Heart right ventricle (tissue), 16 donors: ENCODE data around the gene PALD1. TPM values are rescaled to one million over a fixed set of nuclear protein-coding genes. Genes with fewer than 3 reads are reported as not detected.

Experiments
- ATAC-seq, 8 donors: fragments of 200-7000 bp; cut with Tn5 transposase; one replicate each; pipeline ENCODE4 v1.9.1; 2020; ENCODE audit warnings: mild to moderate bottlenecking in 8 of 8, moderate library complexity in 8 of 8, moderate number of reproducible peaks in 1 of 8
- DNase-seq, 2 donors: peaks; one replicate each; pipeline ENCODE4 v3.0.0-alpha.2; 2020
- H3K27ac ChIP-seq, 10 donors: fragments of 200-600 bp; sonication (generic) in 2 of 10; one replicate each; pipeline versions ENCODE4 v1.5.0 to v1.8.0; 2020 to 2022; ENCODE audit warnings: mild to moderate bottlenecking in 3 of 10
- H3K27me3 ChIP-seq, 7 donors: fragments of 200-600 bp; one replicate each; pipeline ENCODE4 v1.8.0; 2021 to 2022; ENCODE audit warnings: mild to moderate bottlenecking in 2 of 7
- H3K36me3 ChIP-seq, 9 donors: fragments of 200-600 bp; sonication (generic) in 1 of 9; one replicate each; pipeline versions ENCODE4 v1.5.0 to v1.8.0; 2020 to 2022; ENCODE audit warnings: mild to moderate bottlenecking in 2 of 9
- H3K4me1 ChIP-seq, 9 donors: fragments of 200-600 bp; sonication (generic) in 1 of 9; one replicate each; pipeline versions ENCODE4 v1.5.0 to v1.8.0; 2020 to 2022; ENCODE audit warnings: mild to moderate bottlenecking in 4 of 9
- H3K4me3 ChIP-seq, 10 donors: fragments of 200-600 bp; sonication (generic) in 2 of 10; one replicate each; pipeline versions ENCODE4 v1.5.0 to v1.8.0; 2020 to 2022; ENCODE audit warnings: mild to moderate bottlenecking in 7 of 10, moderate library complexity in 2 of 10
- H3K9me3 ChIP-seq, 11 donors: fragments of 200-600 bp in 10 of 11; sonication (generic) in 2 of 11; one replicate each; pipeline versions ENCODE4 v1.5.0 to v1.8.0; 2013 to 2022; ENCODE audit warnings: mild to moderate bottlenecking in 2 of 11, control low read depth in 1 of 11, moderate library complexity in 1 of 11
- WGBS, 2 donors: extraction: QIAGEN DNeasy Blood & Tissue Kit; methylation state at CpG; one replicate each; pipeline ENCODE4 v1.1.7; 2013; ENCODE audit warnings: inconsistent platforms in 1 of 2; 5-methylcytosine and 5-hydroxymethylcytosine counted together
- intact Hi-C, 10 donors: fragments of 100-400 bp; cut with DNase I; formaldehyde crosslinking; loops; one replicate each; pipeline versions ENCODE4 v1.11.1 to v1.14.2; 2022
- polyA plus RNA-seq, 2 donors: library from polyadenylated mRNA; stranded (reverse); fragments of 200-250 nt; gene quantifications; one replicate each; pipeline ENCODE4 v1.2.3, GENCODE V29; 2013
- total RNA-seq, 10 donors: library from RNA; stranded (reverse); fragmentation: NEBNext Ultra II Directional in 3 of 10; extraction: Animal tissue kit (Norgen Biotek cat#: 25700) in 3 of 10; gene quantifications; one replicate each; pipeline versions ENCODE4 v1.2.1 to v1.2.4, GENCODE V29; 2021 to 2023
- TF ChIP-seq, protein P1 (sequence below), 9 donors: fragments of 200-600 bp; sonication (generic) in 2 of 9; IDR thresholded peaks; one replicate each; pipeline versions ENCODE4 v1.5.0 to v1.8.0; 2021 to 2022; ENCODE audit warnings: antibody characterized with exemption in 9 of 9, mild to moderate bottlenecking in 5 of 9, moderate library complexity in 1 of 9
- donor health status: Arrhythmogenic right ventricular cardiomyopathy.
- donor health status: ischemic (EF 13 %, LVEDD 7.1; RV severe dilation, severe dysfunction).
- donor health status: healthy with polysubstance abuse.
- donor health status: DM: no; HTN: yes; CAD: no.
- donor health status: DM: no; HTN: no; CAD: no.
- donor health status: ischemic (EF 25% LVEDD 6.9; RV normal size, moderate dysfunction).
- donor health status: ischemic (EF 25% LVEDD 5.7; RV mildly dilated, moderate dysfunction).
- donor health status: healthy.
- donor health status: DM: yes; HTN: yes; CAD: no.
- donor health status: Ischemic cardiomyopathy.
- donor health status: ischemic (EF 35%, LVEDD 5.7; RV mildly dilated, moderate dysfunction).
- donor health status: nonischemic (EF 11% LVEDD 7.7; RV severe dilation, severe dysfunction).
- donor health status: DM: yes; HTN: yes; CAD: no.
- donor health status: PGD.
- donor health status: ischemic (EF 29% LVEDD 5.4; RV normal size, mild dysfunction).
- donor health status: nonischemic (EF 23%, LVEDD 6.1; RV moderate dilation, normal function).

The PALD1 gene
- total and polyA plus RNA-seq, 12 donors: 4.1 to 10.3 (median 5.9) TPM

DNA sequence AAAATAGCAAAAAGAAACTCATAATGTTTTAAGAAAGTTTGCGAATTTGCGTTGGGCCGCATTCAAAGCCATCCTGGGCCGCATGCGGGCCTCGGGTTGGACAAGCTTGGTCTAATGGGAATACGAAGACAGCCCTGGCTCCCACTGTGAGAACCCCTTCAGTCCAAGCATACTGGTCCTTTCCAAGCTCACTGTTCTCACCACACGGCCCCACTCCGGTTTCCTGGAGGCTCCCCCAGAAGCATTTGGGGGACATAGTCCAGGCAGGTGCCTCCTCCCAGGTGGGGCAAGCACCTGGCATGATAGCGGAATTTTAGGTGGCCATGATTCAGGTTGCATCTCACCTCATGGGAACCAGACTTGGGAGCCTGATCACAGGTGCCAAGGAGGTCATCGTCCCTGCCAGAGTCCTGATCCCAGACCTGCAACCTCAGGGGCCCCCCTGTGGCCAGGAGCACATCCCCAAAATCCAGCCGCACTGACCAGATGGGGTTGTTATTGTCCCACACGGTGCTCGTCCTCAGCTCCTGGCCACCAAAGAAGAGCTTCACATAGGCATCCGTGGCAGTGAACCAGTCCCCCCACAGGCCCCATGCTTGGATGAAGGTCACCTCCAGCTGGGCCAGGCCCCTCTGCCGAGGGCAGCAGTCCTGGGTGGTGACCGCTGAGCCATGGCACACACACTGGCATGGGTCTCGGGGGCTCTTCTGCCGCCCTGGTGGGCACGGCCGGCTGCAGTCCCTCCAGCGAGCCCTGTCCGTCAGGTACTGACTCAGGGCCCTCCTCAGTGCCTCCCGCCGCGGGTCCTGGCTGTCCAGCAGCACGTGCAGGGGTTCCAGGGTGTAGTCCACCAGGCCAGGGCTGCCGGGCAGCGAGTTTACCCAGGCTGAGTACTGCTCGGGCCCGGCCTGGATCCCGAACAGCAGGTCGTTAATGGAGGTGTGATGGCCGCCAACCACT lies 119.6 kb downstream of the PALD1 start:
- Histone ChIP-seq H3K36me3 (no peaks in the 10 kb centered on the region), H3K27ac (no peak overlapping the region), H3K4me3 (no peak overlapping the region), H3K9me3 (no peaks in the 10 kb centered on the region), H3K27me3 (no peaks in the 10 kb centered on the region), H3K4me1 (peaks cover 0 to 15% (median 10%) of the 10 kb centered on the region in 9 donors)
- TF ChIP-seq, protein P1, sequence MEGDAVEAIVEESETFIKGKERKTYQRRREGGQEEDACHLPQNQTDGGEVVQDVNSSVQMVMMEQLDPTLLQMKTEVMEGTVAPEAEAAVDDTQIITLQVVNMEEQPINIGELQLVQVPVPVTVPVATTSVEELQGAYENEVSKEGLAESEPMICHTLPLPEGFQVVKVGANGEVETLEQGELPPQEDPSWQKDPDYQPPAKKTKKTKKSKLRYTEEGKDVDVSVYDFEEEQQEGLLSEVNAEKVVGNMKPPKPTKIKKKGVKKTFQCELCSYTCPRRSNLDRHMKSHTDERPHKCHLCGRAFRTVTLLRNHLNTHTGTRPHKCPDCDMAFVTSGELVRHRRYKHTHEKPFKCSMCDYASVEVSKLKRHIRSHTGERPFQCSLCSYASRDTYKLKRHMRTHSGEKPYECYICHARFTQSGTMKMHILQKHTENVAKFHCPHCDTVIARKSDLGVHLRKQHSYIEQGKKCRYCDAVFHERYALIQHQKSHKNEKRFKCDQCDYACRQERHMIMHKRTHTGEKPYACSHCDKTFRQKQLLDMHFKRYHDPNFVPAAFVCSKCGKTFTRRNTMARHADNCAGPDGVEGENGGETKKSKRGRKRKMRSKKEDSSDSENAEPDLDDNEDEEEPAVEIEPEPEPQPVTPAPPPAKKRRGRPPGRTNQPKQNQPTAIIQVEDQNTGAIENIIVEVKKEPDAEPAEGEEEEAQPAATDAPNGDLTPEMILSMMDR (IDR thresholded peaks at IDR 0.05): no peak
- no peak for ATAC-seq
- intact Hi-C loops: no loop called here
- DNase-seq: no peak
- 95 to 96% methylated on average over 34 of the region's 34 CpGs for WGBS, 2 donors

DNA sequence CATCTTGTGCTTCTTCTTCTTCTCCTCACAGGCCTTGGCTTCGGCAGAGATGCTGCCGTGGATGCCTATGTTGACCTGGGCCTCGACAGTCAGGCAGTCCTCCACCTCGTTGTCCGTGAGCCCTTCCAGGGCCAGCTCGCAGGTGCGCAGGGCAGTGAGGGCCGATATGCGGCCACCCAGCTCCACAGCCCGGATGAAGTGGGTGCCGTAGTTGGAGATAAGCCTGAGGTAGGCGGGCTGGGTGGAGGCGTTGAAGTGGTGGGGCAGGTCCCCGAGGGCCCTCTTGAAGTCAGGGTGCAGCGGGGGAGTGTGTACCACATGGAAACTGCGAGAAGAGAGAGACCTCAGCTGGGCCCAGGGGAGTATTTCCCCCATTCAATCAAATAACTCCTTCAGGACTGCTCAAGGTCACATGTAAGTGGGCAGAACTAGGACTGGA lies 120.3 kb downstream of the PALD1 start:
- WGBS, 2 donors: 93 to 96% methylated on average over 16 of the region's 16 CpGs
- peak overlapping the region in 1 of 10 donors; percentile 50 for H3K4me3 ChIP-seq
- H3K36me3 ChIP-seq: no peaks in the 10 kb centered on the region
- H3K27me3 ChIP-seq: no peaks in the 10 kb centered on the region
- DNase-seq (no peak), ATAC-seq (no peak)
- H3K9me3 ChIP-seq: no peaks in the 10 kb centered on the region
- peaks cover 0 to 15% (median 10%) of the 10 kb centered on the region in 9 donors for H3K4me1 ChIP-seq
- TF ChIP-seq, protein P1 (IDR thresholded peaks at IDR 0.05): no peak
- H3K27ac ChIP-seq: no peak overlapping the region
- intact Hi-C loops: no loop called here

DNA sequence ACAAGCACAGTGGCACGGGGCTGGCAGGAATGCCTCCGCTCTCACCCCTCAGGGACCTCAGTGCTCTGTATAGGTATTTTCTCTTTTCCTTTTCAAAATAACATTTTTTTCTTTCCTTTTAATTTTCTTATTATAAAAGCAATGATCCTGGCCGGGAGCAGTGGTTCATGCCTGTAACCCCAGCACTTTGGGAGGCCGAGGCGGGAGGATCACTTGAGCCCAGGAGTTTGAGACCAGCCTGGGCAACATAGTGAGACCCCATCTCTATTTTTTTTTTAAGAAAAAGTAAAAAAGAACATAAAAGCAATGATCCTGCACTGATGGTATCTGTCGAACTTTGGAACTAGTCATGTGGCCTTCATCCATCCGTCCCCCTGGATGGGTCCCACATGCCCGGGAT lies 120.8 kb downstream of the PALD1 start:
- intact Hi-C loops: no loop called here
- DNase-seq: no peak
- no peaks in the 10 kb centered on the region for H3K9me3 ChIP-seq
- peaks cover 0 to 15% (median 10%) of the 10 kb centered on the region in 9 donors for H3K4me1 ChIP-seq
- H3K27me3 ChIP-seq: no peaks in the 10 kb centered on the region
- ATAC-seq: no peak
- no peaks in the 10 kb centered on the region for H3K36me3 ChIP-seq
- H3K4me3 ChIP-seq: peak overlapping the region in 1 of 10 donors; percentile 50
- 98 to 99% methylated on average over 8 of the region's 8 CpGs for WGBS, 2 donors
- TF ChIP-seq, protein P1 (IDR thresholded peaks at IDR 0.05): no peak
- H3K27ac ChIP-seq: no peak overlapping the region

DNA sequence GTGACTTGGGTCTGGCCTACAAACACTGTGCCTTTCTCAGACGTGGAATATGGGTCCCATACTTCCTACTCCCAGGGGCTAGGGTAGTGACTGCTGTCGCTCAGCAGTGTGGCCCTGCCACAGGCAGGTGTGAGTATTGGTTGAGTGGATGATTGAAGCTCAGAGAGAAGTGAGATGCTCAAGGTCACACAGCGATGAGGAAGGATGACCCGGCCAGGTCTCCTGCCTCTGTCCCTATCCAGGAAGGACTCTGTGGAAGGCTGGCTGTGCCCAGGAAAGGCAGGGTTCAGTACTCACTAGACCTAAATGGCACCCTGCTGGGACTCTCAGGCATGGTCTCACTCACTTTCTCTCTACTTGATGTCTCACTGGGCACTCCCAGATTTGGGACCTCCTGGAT lies 121.2 kb downstream of the PALD1 start:
- TF ChIP-seq, protein P1 (IDR thresholded peaks at IDR 0.05): no peak
- Histone ChIP-seq H3K36me3 (no peaks in the 10 kb centered on the region), H3K9me3 (no peaks in the 10 kb centered on the region), H3K4me3 (peak overlapping the region in 1 of 10 donors; percentile 50), H3K27ac (no peak overlapping the region), H3K4me1 (peaks cover 0 to 15% (median 10%) of the 10 kb centered on the region in 9 donors), H3K27me3 (no peaks in the 10 kb centered on the region)
- ATAC-seq (no peak), DNase-seq (no peak)
- WGBS, 2 donors: 94 to 97% methylated on average over 4 of the region's 4 CpGs
- intact Hi-C loops: no loop called here
